NT2/D1 (cell line): ENCODE data around the gene AHNAK.
"Not testable (repeated sequence)": the region's sequence is repeated elsewhere in the genome, so short reads cannot be mapped to it uniquely, and the experiment has no call there.

Experiments
- SUZ12 ChIP-seq: IDR thresholded peaks from 2 replicates; pipeline ENCODE4 v1.6.1; 2011; ENCODE audit not compliant: insufficient read length, insufficient read depth; ENCODE audit errors: extremely low read depth
- YY1 ChIP-seq: IDR thresholded peaks from 2 replicates; pipeline ENCODE4 v1.6.1; 2011; ENCODE audit not compliant: insufficient read length, insufficient read depth
- ZNF274 ChIP-seq: IDR thresholded peaks from 2 replicates; pipeline ENCODE4 v1.6.1; 2011; ENCODE audit warnings: mild to moderate bottlenecking, low read depth, low read length

DNA sequence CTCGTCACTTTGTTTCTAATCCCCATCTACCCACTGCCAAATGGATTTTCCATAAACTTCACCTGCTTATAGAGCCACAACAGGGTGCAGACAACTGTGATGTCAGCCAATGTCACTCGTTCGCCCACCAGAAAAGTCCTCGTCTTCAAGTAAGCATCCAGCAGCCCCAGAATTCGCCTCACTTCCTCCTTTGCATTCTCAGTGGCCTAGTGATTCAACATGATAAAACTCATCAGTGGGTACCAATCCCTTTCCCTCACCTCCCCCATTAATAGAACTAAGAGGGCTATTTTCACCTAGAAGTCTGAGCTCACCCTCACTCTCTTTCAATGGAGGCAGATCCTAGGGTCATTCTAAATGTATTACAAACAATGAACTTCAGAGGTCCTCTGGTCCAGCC, 24.3 kb upstream of the AHNAK start:
- TF ChIP-seq ZNF274, YY1, SUZ12: not testable (repeated sequence)
